Choroid plexus epithelial cell (primary cell): Measurements from ENCODE around the gene SDF2L1.
"Not testable (repeated sequence)": the region's sequence is repeated elsewhere in the genome, so short reads cannot be mapped to it uniquely, and the experiment has no call there.

ENCODE experiments used
- DNase-seq: peaks from one replicate; pipeline ENCODE4 v3.0.0-alpha.2; 2010; ENCODE audit warnings: low read depth
- H3K4me3 ChIP-seq: 2 replicates; pipeline ENCODE4 v1.5.1; 2011; ENCODE audit warnings: low read depth, mild to moderate bottlenecking, control low read depth, low read length, moderate library complexity
- TF ChIP-seq, protein P1 (sequence below): conservative IDR thresholded peaks from 2 replicates; pipeline ENCODE4 v1.5.1; 2011; ENCODE audit warnings: low read depth, mild to moderate bottlenecking, control low read depth, inconsistent platforms, low read length, moderate library complexity

The SDF2L1 gene

DNA sequence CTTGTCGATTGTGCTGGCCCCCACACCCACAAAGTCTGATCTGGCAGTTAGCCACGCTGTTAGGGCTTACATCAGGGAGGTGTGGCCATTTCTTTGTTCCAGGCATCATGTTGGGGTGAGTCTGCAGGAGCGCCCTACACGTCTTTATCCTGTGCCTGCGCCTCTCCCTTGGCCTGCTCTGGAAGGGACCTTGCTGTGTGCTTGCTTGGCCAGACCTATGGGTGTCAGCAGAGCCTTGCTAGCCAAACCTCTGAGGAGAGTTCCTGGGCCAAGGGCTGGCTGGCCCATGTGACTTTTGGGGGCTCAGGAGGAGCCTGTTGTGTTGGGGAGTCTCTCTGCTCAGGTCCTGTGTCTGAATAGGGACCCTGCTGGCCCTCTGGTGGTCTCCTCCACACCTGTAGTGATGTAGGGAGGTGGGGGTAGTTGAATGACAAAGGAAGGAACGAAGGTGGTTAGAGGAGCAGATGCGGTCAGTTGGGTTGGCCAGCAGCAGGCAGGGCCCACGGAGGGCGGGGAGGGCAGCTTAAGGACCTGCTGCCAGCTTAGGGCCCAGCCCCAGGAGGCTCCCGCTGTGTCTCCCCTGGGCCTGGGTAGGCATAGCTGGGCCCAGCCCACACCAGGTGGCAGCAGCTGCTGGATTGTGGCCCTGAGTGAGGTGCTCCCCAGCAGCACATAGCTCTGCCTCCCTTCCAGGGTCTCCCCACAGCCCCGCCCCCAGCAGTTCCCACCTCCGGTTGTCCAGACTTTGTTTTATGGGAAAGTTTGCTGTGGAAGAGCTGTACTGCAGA is 31.6 kb downstream of the SDF2L1 start:
- H3K4me3 ChIP-seq = no peak overlapping the region
- DNase-seq = no peak
- TF ChIP-seq, protein P1, sequence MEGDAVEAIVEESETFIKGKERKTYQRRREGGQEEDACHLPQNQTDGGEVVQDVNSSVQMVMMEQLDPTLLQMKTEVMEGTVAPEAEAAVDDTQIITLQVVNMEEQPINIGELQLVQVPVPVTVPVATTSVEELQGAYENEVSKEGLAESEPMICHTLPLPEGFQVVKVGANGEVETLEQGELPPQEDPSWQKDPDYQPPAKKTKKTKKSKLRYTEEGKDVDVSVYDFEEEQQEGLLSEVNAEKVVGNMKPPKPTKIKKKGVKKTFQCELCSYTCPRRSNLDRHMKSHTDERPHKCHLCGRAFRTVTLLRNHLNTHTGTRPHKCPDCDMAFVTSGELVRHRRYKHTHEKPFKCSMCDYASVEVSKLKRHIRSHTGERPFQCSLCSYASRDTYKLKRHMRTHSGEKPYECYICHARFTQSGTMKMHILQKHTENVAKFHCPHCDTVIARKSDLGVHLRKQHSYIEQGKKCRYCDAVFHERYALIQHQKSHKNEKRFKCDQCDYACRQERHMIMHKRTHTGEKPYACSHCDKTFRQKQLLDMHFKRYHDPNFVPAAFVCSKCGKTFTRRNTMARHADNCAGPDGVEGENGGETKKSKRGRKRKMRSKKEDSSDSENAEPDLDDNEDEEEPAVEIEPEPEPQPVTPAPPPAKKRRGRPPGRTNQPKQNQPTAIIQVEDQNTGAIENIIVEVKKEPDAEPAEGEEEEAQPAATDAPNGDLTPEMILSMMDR = no peak

DNA sequence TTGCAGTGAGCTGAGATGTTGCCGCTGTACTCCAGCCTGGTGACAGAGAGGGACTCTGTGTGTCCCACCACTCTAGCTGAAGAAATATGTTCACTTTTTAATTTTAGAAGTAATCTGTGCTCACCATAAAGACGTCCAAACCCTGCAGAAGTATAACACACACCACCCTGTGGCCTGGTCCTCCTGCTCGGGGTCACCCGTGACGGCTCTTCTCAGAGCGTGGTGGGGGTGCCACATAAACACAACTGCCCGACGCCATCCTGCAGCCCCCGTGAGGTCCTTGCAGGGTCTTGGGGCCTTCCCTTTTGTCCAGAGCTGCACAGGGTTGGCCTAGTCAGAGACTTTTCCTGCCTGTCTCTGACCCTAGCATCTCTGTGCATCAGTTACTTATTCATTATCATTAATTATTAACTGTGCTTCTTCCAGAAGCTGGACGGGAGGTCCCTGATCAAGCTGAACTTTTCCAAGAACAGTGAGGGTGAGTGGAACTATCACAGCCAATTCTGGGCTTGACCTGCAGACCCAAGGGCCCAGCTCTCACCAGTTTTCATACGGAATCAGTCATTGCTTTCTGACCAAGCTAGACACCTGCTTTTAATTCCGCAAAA is 32.6 kb downstream of the SDF2L1 start:
- TF ChIP-seq, protein P1 = no peak
- H3K4me3 ChIP-seq = no peak overlapping the region
- DNase-seq = no peak

DNA sequence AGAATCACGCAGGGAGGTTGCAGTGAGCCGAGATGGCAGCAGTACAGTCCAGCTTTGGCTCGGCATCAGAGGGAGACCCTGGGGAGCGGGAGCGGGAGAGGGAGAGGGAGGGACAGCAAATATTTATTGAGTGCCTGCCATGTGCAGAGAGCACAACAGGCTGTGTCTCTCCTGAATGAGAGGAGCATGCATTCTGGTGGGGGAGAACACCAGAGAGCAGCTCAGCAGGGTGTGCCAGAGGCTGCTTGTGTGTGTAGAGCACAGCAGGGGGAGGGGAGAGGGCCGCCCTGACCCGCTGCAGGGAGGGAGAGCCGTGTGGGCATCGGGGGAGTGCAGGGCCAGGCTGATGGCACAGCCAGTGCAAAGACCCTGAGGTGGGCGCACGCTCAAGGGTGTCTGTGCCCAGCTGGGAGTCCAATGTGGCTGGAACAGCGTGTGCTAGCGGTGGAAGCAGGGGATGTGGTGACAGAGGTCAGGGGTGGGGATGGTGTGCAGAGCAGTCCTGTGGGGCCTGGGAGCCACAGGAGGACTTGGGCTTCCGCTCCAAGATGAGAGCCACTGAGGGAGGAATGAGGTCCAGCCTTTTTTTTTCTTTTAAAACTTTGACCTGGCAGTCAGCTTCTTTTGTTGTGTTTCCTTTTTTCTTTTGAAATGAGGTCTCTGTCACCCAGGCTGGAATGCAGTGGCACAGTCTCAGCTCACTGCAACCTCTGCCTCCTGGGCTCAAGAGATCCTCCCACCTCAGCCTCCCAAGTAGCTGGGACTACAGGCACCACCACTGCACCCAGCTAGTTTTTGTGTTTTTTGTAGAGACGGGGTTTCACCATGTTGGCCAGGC is 35.7 kb downstream of the SDF2L1 start:
- no peak overlapping the region for H3K4me3 ChIP-seq
- TF ChIP-seq, protein P1 = no peak
- peak; percentile 48 for DNase-seq

DNA sequence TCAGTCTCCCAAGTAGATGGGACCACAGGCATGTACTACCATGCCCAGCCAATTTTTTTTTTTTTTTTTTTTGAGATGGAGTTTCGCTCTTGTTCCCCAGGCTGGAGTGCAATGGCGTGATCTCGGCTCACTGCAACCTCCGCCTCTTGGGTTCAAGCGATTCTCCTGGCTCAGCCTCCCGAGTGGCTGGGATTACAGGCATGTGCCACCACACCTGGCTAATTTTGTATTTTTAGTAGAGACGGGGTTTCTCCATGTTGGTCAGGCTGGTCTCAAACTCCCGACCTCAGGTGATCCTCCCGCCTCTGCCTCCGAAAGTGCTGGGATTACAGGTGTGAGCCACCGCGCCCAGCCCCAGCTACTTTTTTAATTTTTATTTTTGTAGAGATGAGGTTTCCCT is 36.7 kb downstream of the SDF2L1 start:
- not testable (repeated sequence) for H3K4me3 ChIP-seq, DNase-seq

DNA sequence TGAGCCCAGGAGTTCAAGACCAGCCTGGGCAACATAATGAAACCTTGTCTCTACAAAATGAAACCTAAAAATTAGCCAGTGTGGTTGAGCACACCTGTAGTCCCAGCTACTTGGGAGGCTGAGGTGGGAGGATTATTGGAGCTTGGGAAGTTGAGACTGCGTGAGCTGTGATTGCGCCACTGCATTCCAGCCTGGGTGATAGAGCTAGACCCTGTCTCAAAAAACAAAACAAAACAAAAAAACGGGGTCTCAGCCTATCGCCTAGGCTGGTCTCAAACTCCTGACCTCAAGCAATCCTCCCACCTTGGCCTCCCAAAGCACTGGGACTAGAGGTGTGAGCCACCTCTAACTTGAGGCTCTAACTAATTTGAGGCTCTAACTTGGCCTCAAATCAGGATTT is 37.3 kb downstream of the SDF2L1 start:
- no peak overlapping the region for H3K4me3 ChIP-seq
- no peak for DNase-seq
- TF ChIP-seq, protein P1 = no peak

DNA sequence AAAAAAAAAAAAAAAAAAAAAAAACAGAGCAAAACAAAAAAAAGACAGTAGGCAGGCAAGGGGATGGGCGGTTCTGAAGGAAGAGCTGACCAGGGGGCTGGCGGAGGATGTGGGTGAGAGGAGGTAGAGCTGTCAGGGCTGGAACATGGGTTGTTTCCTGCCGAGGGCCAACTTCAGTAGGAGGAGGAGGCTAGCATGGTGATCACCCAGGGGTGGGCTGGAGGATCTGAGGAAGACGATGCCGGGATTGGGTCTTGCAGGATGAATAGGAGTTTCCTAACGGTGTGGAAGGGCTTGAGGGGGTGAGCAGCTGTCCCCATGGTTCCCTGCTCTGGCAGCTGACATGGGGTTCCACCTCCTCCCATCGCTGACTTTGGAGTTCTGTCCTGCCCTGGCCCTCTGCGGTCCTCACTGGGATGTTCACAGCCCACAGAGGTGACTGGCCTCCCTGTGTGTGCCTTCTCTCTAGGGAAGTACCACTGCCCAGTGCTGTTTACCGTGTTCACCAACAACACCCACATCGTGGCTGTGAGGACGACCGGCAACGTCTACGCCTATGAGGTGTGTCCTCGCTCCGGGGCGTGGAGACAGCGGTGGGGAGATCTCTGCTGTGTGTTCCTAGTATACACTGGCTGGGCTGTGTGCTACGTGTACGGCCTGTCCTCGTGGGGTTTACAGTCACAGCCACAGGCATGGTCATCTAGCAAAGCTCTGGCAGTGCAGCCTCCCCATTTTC is 38.9 kb downstream of the SDF2L1 start:
- TF ChIP-seq, protein P1 = no peak
- DNase-seq = no peak
- H3K4me3 ChIP-seq = no peak overlapping the region
